ENCODE measurements around the gene SHE.

- TF ChIP-seq POLR2A (IDR thresholded peaks at IDR 0.05; ENCODE audit: low read length) (no peak), GATA1 (IDR thresholded peaks at IDR 0.05; ENCODE audit: low read depth, low read length) (no peak)
Measured at GRCh38 chr1:154448331-154448811, 53.8 kb downstream of the SHE start.
